Measurements from ENCODE around the gene CYTH4.

DNA sequence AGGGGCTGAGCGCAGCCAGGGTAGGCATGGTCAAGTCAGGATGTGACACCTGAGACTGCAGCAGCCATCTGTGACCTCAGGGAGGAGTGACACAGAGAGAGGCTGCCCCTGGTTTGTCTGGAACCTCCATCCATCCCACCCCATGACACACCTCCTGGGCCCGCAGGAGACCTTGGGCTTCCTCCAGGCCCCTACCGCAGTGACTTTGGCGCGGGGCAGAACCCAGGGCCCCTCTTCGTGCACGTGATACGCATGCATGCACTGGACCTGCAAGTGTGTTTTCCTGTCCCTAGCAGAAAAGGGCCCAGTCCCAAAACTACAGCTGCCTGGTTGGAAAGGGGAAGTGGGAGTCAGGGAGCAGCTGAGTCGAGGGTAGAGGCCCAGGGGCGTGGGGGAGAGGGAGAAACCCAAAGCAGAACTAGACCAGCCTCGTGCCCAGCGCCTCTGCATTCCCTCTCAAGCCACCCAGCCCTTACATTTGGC is 7.9 kb upstream of the CYTH4 start:
- TF ChIP-seq SUZ12 (IDR thresholded peaks at IDR 0.05; ENCODE audit: extremely low read depth, insufficient read depth, insufficient read length), result no peak
- TF ChIP-seq ZNF274 (IDR thresholded peaks at IDR 0.05; ENCODE audit: low read depth, low read length), result no peak
